Pancreas (tissue), 10 donors: ENCODE measurements around the gene ZCCHC2. TPM values are rescaled to one million over a fixed set of nuclear protein-coding genes. Genes with fewer than 3 reads are reported as not detected.

Experiments used
- ATAC-seq, 4 donors: fragments of 200-7000 bp; cut with Tn5 transposase; one replicate each; pipeline versions ENCODE4 v1.8.0 to v1.9.1; 2020; ENCODE audit warnings: mild to moderate bottlenecking in 4 of 4, moderate library complexity in 4 of 4
- DNase-seq, 6 donors: peaks; one replicate each; pipeline ENCODE4 v3.0.0-alpha.2; 2020
- FAIRE-seq: peaks from 2 replicates; lab custom pipeline; 2012; peaks lifted over from hg19 to GRCh38; lab: Jason Lieb, UNC
- H3K27ac ChIP-seq, 4 donors: fragments of 200-600 bp; sonication (generic); 1 replicate in 3 of 4; 2 replicates in 1 of 4; pipeline versions ENCODE4 v1.5.0 to v1.8.0; 2020
- H3K27me3 ChIP-seq, 4 donors: fragments of 200-600 bp; one replicate each; pipeline ENCODE4 v1.8.0; 2021
- H3K36me3 ChIP-seq, 3 donors: fragments of 200-600 bp; sonication (generic) in 1 of 3; one replicate each; pipeline versions ENCODE4 v1.5.0 to v1.8.0; 2020 to 2021
- H3K4me1 ChIP-seq, 3 donors: fragments of 200-600 bp; one replicate each; pipeline ENCODE4 v1.8.0; 2021
- H3K4me3 ChIP-seq, 4 donors: fragments of 200-600 bp; sonication (generic) in 2 of 4; one replicate each; pipeline versions ENCODE4 v1.5.0 to v1.8.0; 2020 to 2021
- H3K9me3 ChIP-seq, 4 donors: fragments of 200-600 bp; one replicate each; pipeline ENCODE4 v1.8.0; 2021
- CTCF ChIP-seq, 4 donors: fragments of 200-600 bp; sonication (generic) in 3 of 4; IDR thresholded peaks; one replicate each; pipeline versions ENCODE4 v1.5.0 to v1.8.0; 2021; ENCODE audit warnings: antibody characterized with exemption in 4 of 4
- WGBS, 2 donors: extraction: QIAGEN DNeasy Blood & Tissue Kit; methylation state at CpG; one replicate each; pipeline ENCODE4 v1.1.7; 2013; 5-methylcytosine and 5-hydroxymethylcytosine counted together
- intact Hi-C, 3 donors: fragments of 100-400 bp; cut with DNase I; formaldehyde crosslinking; loops; one replicate each; pipeline versions ENCODE4 v1.11.1 to v1.14.2; 2022
- polyA plus RNA-seq, 2 donors: library from polyadenylated mRNA; stranded (reverse); fragments of 200-250 nt; gene quantifications; one replicate each; pipeline ENCODE4 v1.2.3, GENCODE V29; 2013
- total RNA-seq, 6 donors: library from RNA; stranded (reverse); fragmentation: NEBNext Ultra II Directional in 4 of 6; extraction: Animal tissue kit (Norgen Biotek cat#: 25700) in 4 of 6; gene quantifications; one replicate each; pipeline versions ENCODE4 v1.2.1 to v1.2.4, GENCODE V29; 2021 to 2023
- donor health status: healthy with polysubstance abuse.
- donor health status: DM: no; HTN: no; CAD: no; lungs with moderate emphysema.
- donor health status: DM: no; HTN: no; CAD: no.
- donor health status: control.
- donor health status: control.
- donor health status: Bipolar disorder and iron deficiency.
- donor health status: DM: yes; HTN: yes; CAD: no.
- donor health status: DM: no; HTN: no; CAD: no.
- donor health status: DM: no; HTN: no; CAD: no.
- donor health status: DM: yes; HTN: yes; CAD: no.

Gene ZCCHC2
- total and polyA plus RNA-seq, 8 donors = 4.1 to 14.2 (median 7.8) TPM

- no peak for ATAC-seq
- intact Hi-C loops = no loop called here
- Histone ChIP-seq H3K27ac (no peak overlapping the region), H3K4me3 (no peak overlapping the region), H3K27me3 (no peaks in the 10 kb centered on the region), H3K9me3 (no peaks in the 10 kb centered on the region), H3K4me1 (no peaks in the 10 kb centered on the region), H3K36me3 (peaks cover 0 to 39% (median 15%) of the 10 kb centered on the region in 3 donors)
- 72 to 100% methylated on average over 4 of the region's 4 CpGs for WGBS, 2 donors
- no peak for DNase-seq
- TF ChIP-seq CTCF (IDR thresholded peaks at IDR 0.05) = no peak
- FAIRE-seq = no peak
Observed at GRCh38 chr18:62571037-62571436, 48.2 kb downstream of the ZCCHC2 start.

GRCh38 chr18:62571648-62572047 is 48.8 kb downstream of the ZCCHC2 start:
- Histone ChIP-seq H3K9me3 (no peaks in the 10 kb centered on the region), H3K27me3 (no peaks in the 10 kb centered on the region), H3K4me3 (no peak overlapping the region), H3K27ac (no peak overlapping the region), H3K4me1 (no peaks in the 10 kb centered on the region), H3K36me3 (peaks cover 0 to 40% (median 15%) of the 10 kb centered on the region in 3 donors)
- DNase-seq (no peak), ATAC-seq (no peak), FAIRE-seq (no peak)
- 83 to 93% methylated on average over 3 of the region's 3 CpGs for WGBS, 2 donors
- TF ChIP-seq CTCF (IDR thresholded peaks at IDR 0.05) = no peak
- intact Hi-C loops = no loop called here

DNA sequence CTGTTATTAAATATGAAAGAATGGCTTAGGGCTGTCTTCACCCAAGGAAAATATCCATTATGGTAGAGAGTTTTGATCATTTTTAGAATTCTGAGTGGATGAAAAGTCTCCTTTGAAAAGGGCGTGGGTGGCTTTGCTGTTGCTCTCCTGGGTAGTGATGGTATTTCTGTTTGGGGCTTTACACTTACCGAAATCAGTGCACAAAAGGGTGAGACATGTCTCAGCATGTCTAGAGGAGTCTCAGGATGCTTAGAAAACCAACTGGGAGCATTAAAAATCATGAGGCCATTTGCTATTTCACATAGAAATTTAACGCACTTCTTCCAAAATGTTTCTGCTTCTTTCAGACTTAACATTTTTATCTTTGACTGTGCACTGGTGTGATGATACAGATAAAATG is 49.6 kb downstream of the ZCCHC2 start:
- Histone ChIP-seq H3K9me3 (no peaks in the 10 kb centered on the region), H3K27me3 (no peaks in the 10 kb centered on the region), H3K27ac (no peak overlapping the region), H3K36me3 (peaks cover 0 to 40% (median 15%) of the 10 kb centered on the region in 3 donors), H3K4me3 (no peak overlapping the region), H3K4me1 (no peaks in the 10 kb centered on the region)
- no peak for FAIRE-seq
- intact Hi-C loops = no loop called here
- no peak for ATAC-seq
- no peak for TF ChIP-seq CTCF (IDR thresholded peaks at IDR 0.05)
- 97 to 99% methylated on average over 3 of the region's 3 CpGs for WGBS, 2 donors
- no peak for DNase-seq

GRCh38 chr18:62574776-62575175 is 52.0 kb downstream of the ZCCHC2 start:
- TF ChIP-seq CTCF (IDR thresholded peaks at IDR 0.05) = no peak
- no peaks in the 10 kb centered on the region for H3K9me3 ChIP-seq
- H3K4me1 ChIP-seq = no peaks in the 10 kb centered on the region
- peaks cover 0 to 40% (median 13%) of the 10 kb centered on the region in 3 donors for H3K36me3 ChIP-seq
- ATAC-seq (no peak), DNase-seq (no peak), FAIRE-seq (no peak)
- intact Hi-C loops = no loop called here
- H3K4me3 ChIP-seq = no peak overlapping the region
- no peaks in the 10 kb centered on the region for H3K27me3 ChIP-seq
- H3K27ac ChIP-seq = no peak overlapping the region
- WGBS, 2 donors = 98 to 100% methylated on average over 11 of the region's 11 CpGs

- Histone ChIP-seq H3K27ac (no peak overlapping the region), H3K4me3 (no peak overlapping the region), H3K27me3 (no peaks in the 10 kb centered on the region), H3K4me1 (no peaks in the 10 kb centered on the region), H3K9me3 (no peaks in the 10 kb centered on the region), H3K36me3 (peaks cover 0 to 40% (median 10%) of the 10 kb centered on the region in 3 donors)
- FAIRE-seq (no peak), DNase-seq (no peak), ATAC-seq (no peak)
- 92 to 94% methylated on average over 9 of the region's 9 CpGs for WGBS, 2 donors
- intact Hi-C loops = no loop called here
- no peak for TF ChIP-seq CTCF (IDR thresholded peaks at IDR 0.05)
Observed at GRCh38 chr18:62576271-62576670, 53.4 kb downstream of the ZCCHC2 start.
